HG03558 (cell line): ENCODE measurements around the gene ACSF3.

Source experiments
- ATAC-seq: cut with Tn5 transposase; IDR thresholded peaks from one replicate; pipeline ENCODE4 v1.9.1; 2021; ENCODE audit warnings: moderate number of reproducible peaks; ENCODE audit not compliant: unreplicated experiment; ENCODE audit errors: extremely low read depth

The ACSF3 gene

GRCh38 chr16:89093602-89094251 is at the start of gene ACSF3:
TSS of gene ACSF3 (plus strand) at chr16:89093852. CDS start at chr16:89100682, 6,830 bp downstream.
- ATAC-seq, result no peak

GRCh38 chr16:89044418-89045180 is 49.1 kb upstream of the ACSF3 start:
- no peak for ATAC-seq

- ATAC-seq, result no peak
Measured at GRCh38 chr16:89045181-89045815, 48.4 kb upstream of the ACSF3 start.

GRCh38 chr16:89045881-89046280 is 47.8 kb upstream of the ACSF3 start:
- no peak for ATAC-seq

GRCh38 chr16:89046491-89046890 is 47.2 kb upstream of the ACSF3 start:
- no peak for ATAC-seq

GRCh38 chr16:89047331-89048089 is 46.1 kb upstream of the ACSF3 start:
- no peak for ATAC-seq

GRCh38 chr16:89048090-89048725 is 45.4 kb upstream of the ACSF3 start:
- ATAC-seq, result no peak

GRCh38 chr16:89048871-89049422 is 44.7 kb upstream of the ACSF3 start:
- no peak for ATAC-seq

GRCh38 chr16:89049484-89050118 is 44.1 kb upstream of the ACSF3 start:
- ATAC-seq, result no peak

- ATAC-seq, result no peak
Measured at GRCh38 chr16:89050119-89050867, 43.4 kb upstream of the ACSF3 start.

- no peak for ATAC-seq
Measured at GRCh38 chr16:89050868-89051311, 42.8 kb upstream of the ACSF3 start.

- ATAC-seq, result no peak
Measured at GRCh38 chr16:89051521-89052166, 42.0 kb upstream of the ACSF3 start.

GRCh38 chr16:89052191-89052889 is 41.3 kb upstream of the ACSF3 start:
- no peak for ATAC-seq

- no peak for ATAC-seq
Measured at GRCh38 chr16:89052890-89053724, 40.5 kb upstream of the ACSF3 start.

GRCh38 chr16:89053725-89054029 is 40.0 kb upstream of the ACSF3 start:
- ATAC-seq, result no peak

GRCh38 chr16:89054261-89054661 is 39.4 kb upstream of the ACSF3 start:
- ATAC-seq, result no peak

- ATAC-seq, result no peak
Measured at GRCh38 chr16:89054714-89055113, 38.9 kb upstream of the ACSF3 start.
